Measurements from ENCODE around the gene EFTUD2. TPM values are rescaled to one million over a fixed set of nuclear protein-coding genes. Genes with fewer than 3 reads are reported as not detected.
A peak's percentile ranks its signal among the peaks of the same experiment; 100 is the strongest.

Gene EFTUD2
- total and polyA plus RNA-seq, 2 of the 13 experiments (the other 11 are each of a cell fraction or from before 2014, with no cell fraction given): 111 to 137 TPM

- no peak for TF ChIP-seq ZNF644 (CRISPR knock-in tag; IDR thresholded peaks at IDR 0.05; ENCODE audit: low read depth)
- peak; percentile 63 for TF ChIP-seq PITX1 (CRISPR knock-in tag; IDR thresholded peaks at IDR 0.05)
- TF ChIP-seq ZNF350 (CRISPR knock-in tag; IDR thresholded peaks at IDR 0.05; ENCODE audit: borderline replicate concordance, low read depth): peak; percentile 88; the same call in 1 of the 2 replicates
- TF ChIP-seq NFRKB (IDR thresholded peaks at IDR 0.05): no peak
- peak; percentile 18; the same call in 1 of the 2 replicates for TF ChIP-seq RFX1 (IDR thresholded peaks at IDR 0.05)
- no peak for TF ChIP-seq SNAI1 (CRISPR knock-in tag; IDR thresholded peaks at IDR 0.05; ENCODE audit: borderline replicate concordance)
- TF ChIP-seq HDAC1 (CRISPR knock-in tag; IDR thresholded peaks at IDR 0.05): peak; percentile 100
- no peak for TF ChIP-seq SP5 (CRISPR knock-in tag; IDR thresholded peaks at IDR 0.05; ENCODE audit: borderline replicate concordance, low read depth)
- peak; percentile 87 for TF ChIP-seq ZNF274 (CRISPR knock-in tag; IDR thresholded peaks at IDR 0.05)
- TF ChIP-seq ZNF234 (CRISPR knock-in tag; conservative IDR thresholded peaks at IDR 0.05): no peak
- TF ChIP-seq HMGXB3 (CRISPR knock-in tag; IDR thresholded peaks at IDR 0.05; ENCODE audit: borderline replicate concordance): peak; percentile 92
- TF ChIP-seq IRX3 (CRISPR knock-in tag; IDR thresholded peaks at IDR 0.05; ENCODE audit: borderline replicate concordance, low read depth): no peak
- TF ChIP-seq THYN1 (CRISPR knock-in tag; IDR thresholded peaks at IDR 0.05; ENCODE audit: borderline replicate concordance, low read depth): no peak
- TF ChIP-seq NCOR1 (IDR thresholded peaks at IDR 0.05; ENCODE audit: borderline replicate concordance, low read length): no peak; the same call in 1 of the 2 replicates
- no peak for TF ChIP-seq ZNF136 (CRISPR knock-in tag; IDR thresholded peaks at IDR 0.05; ENCODE audit: low read depth)
- TF ChIP-seq, protein P1, sequence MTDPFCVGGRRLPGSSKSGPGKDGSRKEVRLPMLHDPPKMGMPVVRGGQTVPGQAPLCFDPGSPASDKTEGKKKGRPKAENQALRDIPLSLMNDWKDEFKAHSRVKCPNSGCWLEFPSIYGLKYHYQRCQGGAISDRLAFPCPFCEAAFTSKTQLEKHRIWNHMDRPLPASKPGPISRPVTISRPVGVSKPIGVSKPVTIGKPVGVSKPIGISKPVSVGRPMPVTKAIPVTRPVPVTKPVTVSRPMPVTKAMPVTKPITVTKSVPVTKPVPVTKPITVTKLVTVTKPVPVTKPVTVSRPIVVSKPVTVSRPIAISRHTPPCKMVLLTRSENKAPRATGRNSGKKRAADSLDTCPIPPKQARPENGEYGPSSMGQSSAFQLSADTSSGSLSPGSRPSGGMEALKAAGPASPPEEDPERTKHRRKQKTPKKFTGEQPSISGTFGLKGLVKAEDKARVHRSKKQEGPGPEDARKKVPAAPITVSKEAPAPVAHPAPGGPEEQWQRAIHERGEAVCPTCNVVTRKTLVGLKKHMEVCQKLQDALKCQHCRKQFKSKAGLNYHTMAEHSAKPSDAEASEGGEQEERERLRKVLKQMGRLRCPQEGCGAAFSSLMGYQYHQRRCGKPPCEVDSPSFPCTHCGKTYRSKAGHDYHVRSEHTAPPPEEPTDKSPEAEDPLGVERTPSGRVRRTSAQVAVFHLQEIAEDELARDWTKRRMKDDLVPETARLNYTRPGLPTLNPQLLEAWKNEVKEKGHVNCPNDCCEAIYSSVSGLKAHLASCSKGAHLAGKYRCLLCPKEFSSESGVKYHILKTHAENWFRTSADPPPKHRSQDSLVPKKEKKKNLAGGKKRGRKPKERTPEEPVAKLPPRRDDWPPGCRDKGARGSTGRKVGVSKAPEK (CRISPR knock-in tag; IDR thresholded peaks at IDR 0.05; ENCODE audit: borderline replicate concordance): no peak
- TF ChIP-seq TAF15 (IDR thresholded peaks at IDR 0.05; ENCODE audit: low read depth, low read length, poor library complexity, severe bottlenecking): no peak
- no peak; the same call in 1 of the 2 replicates for TF ChIP-seq ZNF430 (CRISPR knock-in tag; IDR thresholded peaks at IDR 0.05)
- no peak for TF ChIP-seq STAG1 (CRISPR knock-in tag; IDR thresholded peaks at IDR 0.05)
- TF ChIP-seq, protein P2, sequence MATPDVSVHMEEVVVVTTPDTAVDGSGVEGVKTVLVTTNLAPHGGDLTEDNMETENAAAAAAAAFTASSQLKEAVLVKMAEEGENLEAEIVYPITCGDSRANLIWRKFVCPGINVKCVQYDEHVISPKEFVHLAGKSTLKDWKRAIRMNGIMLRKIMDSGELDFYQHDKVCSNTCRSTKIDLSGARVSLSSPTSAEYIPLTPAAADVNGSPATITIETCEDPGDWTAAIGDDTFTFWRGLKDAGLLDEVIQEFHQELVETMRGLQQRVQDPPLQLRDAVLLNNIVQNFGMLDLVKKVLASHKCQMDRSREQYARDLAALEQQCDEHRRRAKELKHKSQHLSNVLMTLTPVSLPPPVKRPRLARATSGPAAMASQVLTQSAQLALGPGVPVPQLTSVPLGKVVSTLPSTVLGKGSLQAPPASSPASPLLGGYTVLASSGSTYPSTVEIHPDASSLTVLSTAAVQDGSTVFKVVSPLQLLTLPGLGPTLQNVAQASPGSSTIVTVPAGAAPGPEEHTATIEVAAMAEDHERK (CRISPR knock-in tag; IDR thresholded peaks at IDR 0.05; ENCODE audit: low read depth): no peak
- TF ChIP-seq ZNF563 (CRISPR knock-in tag; IDR thresholded peaks at IDR 0.05): 0 out of 2 replicates have a peak, but pooled peaks have one; percentile 25
- no peak for TF ChIP-seq ZNF317 (CRISPR knock-in tag; IDR thresholded peaks at IDR 0.05)
Measured at GRCh38 chr17:44947461-44948314, 48.4 kb upstream of the EFTUD2 start, which contains the start of gene KIF18B (continued).
